ENCODE data around the gene KRT39.
"Not testable (repeated sequence)": the region's sequence is repeated elsewhere in the genome, so short reads cannot be mapped to it uniquely, and the experiment has no call there.

The KRT39 gene

GRCh38 chr17:40966848-40967247 is at the start of gene KRT39:
KRT39 (minus strand) TSS chr17:40966948; CDS start chr17:40966856, 92 bp downstream.
- no peak for DNase-seq (ENCODE audit: low read depth)

DNA sequence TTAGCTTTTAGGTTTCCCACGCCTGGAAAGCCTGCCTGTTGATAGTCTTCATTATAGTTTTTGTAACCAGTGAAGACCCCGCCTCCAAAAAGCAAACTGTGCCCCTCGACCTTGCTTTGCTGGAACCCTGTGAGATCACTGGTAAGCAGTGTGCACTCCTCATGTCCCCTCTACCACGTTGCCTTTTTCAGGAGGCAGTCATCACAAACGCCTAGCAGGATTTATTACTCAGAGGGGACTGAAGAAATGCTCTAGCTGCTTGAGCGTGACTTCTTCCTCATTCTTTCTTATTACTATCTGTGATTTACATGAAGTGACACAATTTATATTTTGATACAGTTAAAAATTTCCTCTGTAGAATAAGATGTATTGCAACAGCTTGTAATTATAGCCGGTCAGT is 48.7 kb upstream of the KRT39 start:
- no peak for DNase-seq (ENCODE audit: low read depth)

DNA sequence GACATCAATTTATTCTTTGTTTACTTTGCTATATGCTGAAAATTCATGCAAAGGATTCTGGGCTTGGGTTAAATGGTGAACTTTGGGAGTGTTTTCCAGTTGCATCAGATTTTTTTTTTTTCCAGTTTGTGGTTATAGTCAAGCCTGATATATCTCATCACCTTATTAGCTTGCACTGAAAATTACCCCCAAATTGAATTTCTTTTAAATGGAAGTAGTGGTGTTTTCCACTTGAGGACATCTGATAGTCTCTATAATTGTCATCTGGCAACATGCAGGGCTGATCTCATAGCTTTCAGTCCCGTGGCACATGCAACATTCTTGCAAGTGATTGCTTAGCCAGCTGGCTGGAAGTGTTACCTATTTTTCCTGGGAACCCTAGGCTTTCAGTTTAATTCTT is 46.9 kb upstream of the KRT39 start:
- peak; percentile 67 for DNase-seq (ENCODE audit: low read depth)

DNA sequence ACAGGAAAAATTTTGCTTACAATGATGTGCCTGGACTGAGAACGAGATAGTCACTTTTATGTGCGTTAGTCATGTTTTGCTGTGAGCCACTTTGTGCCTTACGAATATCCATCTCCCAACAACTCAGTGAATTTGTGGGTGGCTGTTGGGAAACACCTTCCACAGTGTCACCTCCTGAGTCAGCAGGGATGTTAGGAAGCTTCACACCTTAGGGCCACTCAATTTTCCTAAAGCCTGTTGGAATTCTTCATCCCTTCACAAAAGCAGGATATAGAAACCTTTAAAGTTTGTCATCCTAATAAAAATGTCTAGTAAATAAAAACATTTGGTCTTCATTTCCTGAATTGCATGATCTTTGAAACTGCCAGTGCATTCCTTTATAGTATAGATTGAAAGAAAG is 46.4 kb upstream of the KRT39 start:
- DNase-seq (ENCODE audit: low read depth) = peak; percentile 81

GRCh38 chr17:41012326-41013120 is 45.8 kb upstream of the KRT39 start:
- DNase-seq (ENCODE audit: low read depth) = no peak

GRCh38 chr17:41010441-41010840 is 43.7 kb upstream of the KRT39 start:
- no peak for DNase-seq (ENCODE audit: low read depth)

DNA sequence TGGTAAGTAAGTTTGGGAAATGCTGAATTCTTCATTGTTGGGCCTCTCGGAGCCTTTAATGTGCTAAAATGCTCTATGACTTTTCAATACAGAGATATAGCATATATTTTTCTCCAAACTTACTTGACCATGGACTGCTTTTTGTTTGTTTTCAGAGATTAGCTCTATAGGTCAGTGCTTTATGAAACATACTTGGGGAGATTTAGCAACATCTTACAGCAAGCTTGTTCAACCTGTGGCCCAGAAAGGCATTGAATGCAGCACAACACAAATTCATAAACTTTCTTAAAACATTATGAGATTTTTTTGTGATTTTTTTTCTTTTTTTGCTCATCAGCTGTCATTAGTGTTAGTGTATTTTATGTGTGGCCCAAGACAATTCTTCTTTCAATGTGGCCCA is 43.2 kb upstream of the KRT39 start:
- no peak for DNase-seq (ENCODE audit: low read depth)

GRCh38 chr17:41009301-41009760 is 42.6 kb upstream of the KRT39 start:
- peak; percentile 12 for DNase-seq (ENCODE audit: low read depth)

GRCh38 chr17:41008811-41009210 is 42.1 kb upstream of the KRT39 start, which contains the start of gene KRTAP3-1:
KRTAP3-1 (minus strand) TSS chr17:41009128; CDS start chr17:41009074, 54 bp downstream.
- DNase-seq (ENCODE audit: low read depth) = no peak

GRCh38 chr17:41004397-41004796 is 37.6 kb upstream of the KRT39 start:
- DNase-seq (ENCODE audit: low read depth) = no peak

- DNase-seq (ENCODE audit: low read depth) = no peak
These were observed 37.2 kb upstream of the KRT39 start for GRCh38 chr17:41003926-41004325.

DNA sequence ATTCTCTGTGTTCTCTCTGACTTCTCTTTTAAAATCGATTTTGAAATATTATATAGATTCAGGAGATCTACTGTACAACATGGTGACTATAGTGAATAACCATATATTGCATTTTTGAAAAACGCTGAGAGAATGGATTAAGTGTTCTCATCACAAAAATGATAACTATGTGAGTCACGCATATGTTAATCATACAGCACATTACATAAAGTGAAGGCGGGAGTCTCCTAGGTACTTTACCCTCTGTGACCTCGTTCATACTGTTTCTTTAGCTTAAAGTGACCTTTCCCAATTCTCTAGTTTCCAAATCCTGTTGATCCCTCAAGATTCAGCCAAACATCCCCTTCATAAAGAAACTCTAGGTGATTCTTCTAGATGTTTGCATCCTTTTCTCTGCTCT is 36.1 kb upstream of the KRT39 start:
- no peak for DNase-seq (ENCODE audit: low read depth)

- no peak for DNase-seq (ENCODE audit: low read depth)
These were observed 35.0 kb upstream of the KRT39 start for GRCh38 chr17:41001795-41002194.

GRCh38 chr17:40999563-40999962 is 32.8 kb upstream of the KRT39 start, which contains the start of gene KRTAP3-2:
KRTAP3-2 (minus strand) TSS chr17:40999906; CDS start chr17:40999853, 53 bp downstream.
- DNase-seq (ENCODE audit: low read depth) = not testable (repeated sequence)

DNA sequence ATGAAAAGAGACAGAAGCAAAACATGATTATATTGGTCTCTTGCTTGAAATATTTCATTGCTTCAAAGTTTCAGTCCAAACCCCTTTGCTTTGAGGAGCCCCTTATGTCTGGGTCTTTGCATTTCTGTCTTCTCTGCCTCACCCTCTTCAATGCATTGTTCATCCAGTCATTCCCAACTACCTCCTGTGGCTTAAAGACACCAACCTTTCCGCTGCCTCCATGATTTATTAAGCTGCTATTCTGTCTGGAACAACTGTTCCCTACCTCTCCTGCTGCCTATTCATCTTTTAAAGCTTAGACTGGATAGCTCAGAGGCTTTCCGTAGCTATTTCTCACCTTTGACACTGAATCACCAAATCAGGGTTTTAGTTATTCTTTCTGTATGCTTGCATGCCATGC is 30.6 kb upstream of the KRT39 start:
- no peak for DNase-seq (ENCODE audit: low read depth)

- DNase-seq (ENCODE audit: low read depth) = no peak
These were observed 30.1 kb upstream of the KRT39 start for GRCh38 chr17:40996829-40997228.

- DNase-seq (ENCODE audit: low read depth) = no peak
These were observed 28.4 kb upstream of the KRT39 start for GRCh38 chr17:40995116-40995515.

GRCh38 chr17:40993839-40994238 is 27.1 kb upstream of the KRT39 start, which contains the start of gene KRTAP3-3:
KRTAP3-3 (minus strand) TSS chr17:40994164; CDS start chr17:40994097, 67 bp downstream.
- no peak for DNase-seq (ENCODE audit: low read depth)

- DNase-seq (ENCODE audit: low read depth) = no peak
These were observed 26.3 kb upstream of the KRT39 start for GRCh38 chr17:40993084-40993483.

DNA sequence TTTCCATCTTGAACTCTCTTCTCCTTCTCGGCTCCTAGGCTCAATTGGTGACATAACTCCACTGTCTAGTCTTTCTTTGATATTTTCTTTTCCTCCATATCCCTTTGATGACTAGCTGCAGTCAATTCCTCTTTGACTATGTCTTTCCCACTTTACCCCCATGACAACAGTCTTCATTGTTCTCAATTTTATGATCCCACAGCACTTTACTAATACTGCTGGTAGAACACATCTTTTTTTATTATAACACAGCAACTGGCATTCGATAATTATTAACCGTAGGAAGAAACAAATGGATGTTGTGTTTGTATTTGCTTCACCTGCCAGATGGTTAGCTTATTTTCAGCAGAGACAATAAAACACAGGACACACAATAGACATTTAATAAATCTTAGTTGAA is 25.9 kb upstream of the KRT39 start:
- DNase-seq (ENCODE audit: low read depth) = no peak

DNA sequence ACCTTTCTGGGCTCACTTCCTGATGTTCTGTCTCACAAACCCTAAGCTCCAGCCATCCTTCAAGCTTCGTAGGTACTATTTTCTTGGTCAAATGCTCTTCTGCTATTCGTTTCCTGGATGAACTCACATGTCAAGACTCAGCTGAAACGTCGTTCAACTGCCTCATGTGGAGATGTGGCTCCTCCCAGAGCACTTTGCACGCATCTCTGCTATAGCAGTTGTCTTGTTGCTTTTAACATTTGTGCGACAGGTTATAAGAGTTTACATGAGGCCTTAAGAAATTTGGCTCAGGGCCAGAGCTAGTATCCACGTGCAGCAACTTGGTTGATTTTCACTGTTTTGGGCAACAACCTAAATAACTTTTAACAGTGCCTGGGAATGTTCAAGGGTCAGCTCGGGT is 20.2 kb upstream of the KRT39 start:
- DNase-seq (ENCODE audit: low read depth) = no peak

GRCh38 chr17:40984226-40984625 is 17.5 kb upstream of the KRT39 start, which contains the start of gene KRT40:
KRT40 (minus strand) TSS chr17:40984326; CDS start chr17:40984273, 53 bp downstream.
- DNase-seq (ENCODE audit: low read depth) = no peak

GRCh38 chr17:40981115-40981514 is 14.4 kb upstream of the KRT39 start:
- no peak for DNase-seq (ENCODE audit: low read depth)

DNA sequence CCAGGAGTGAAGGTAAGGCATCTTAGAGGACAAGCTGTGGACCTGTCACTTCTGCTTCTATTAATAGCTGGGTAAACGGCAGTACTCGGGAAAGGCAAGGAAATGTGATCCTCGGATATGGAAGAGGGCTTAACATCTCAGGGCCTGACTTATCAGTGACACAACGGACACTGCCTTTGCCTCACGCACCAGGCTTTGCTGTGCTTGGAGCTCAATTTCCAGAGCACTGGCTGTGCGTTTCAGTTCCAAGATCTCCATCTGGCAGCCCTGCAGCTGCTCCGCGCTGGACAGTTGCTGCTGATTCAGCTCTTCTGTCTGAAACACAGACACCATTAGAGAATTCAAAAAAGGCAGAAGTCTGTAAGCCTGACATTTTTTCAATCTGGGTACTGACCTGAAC is 13.8 kb upstream of the KRT39 start:
- DNase-seq (ENCODE audit: low read depth) = peak; percentile 44
